HL-60/S4 (cell line): ENCODE measurements around the gene AJAP1.

Experiments
- in situ Hi-C: fragments of 300-500 bp; cut with MboI; formaldehyde crosslinking; loops from 2 replicates; pipeline ENCODE4 v1.14.3; 2022; ENCODE audit warnings: low sequenced_read_pairs

The AJAP1 gene

GRCh38 chr1:4797429-4797828 is 143.0 kb downstream of the AJAP1 start:
- in situ Hi-C loops, result no loop called here

- in situ Hi-C loops, result no loop called here
Measured at GRCh38 chr1:4801192-4801924, 146.9 kb downstream of the AJAP1 start.

GRCh38 chr1:4802024-4802423 is 147.6 kb downstream of the AJAP1 start:
- in situ Hi-C loops, result no loop called here

- in situ Hi-C loops, result no loop called here
Measured at GRCh38 chr1:4803335-4803734, 148.9 kb downstream of the AJAP1 start.

GRCh38 chr1:4805987-4806386 is 151.6 kb downstream of the AJAP1 start:
- in situ Hi-C loops, result no loop called here

GRCh38 chr1:4820543-4820942 is 166.1 kb downstream of the AJAP1 start:
- in situ Hi-C loops, result no loop called here

GRCh38 chr1:4825800-4826450 is 171.5 kb downstream of the AJAP1 start:
- in situ Hi-C loops, result no loop called here

- in situ Hi-C loops, result no loop called here
Measured at GRCh38 chr1:4830707-4831106, 176.3 kb downstream of the AJAP1 start.

- in situ Hi-C loops, result no loop called here
Measured at GRCh38 chr1:4836574-4836973, 182.2 kb downstream of the AJAP1 start.

GRCh38 chr1:4837031-4837600 is 182.7 kb downstream of the AJAP1 start:
- in situ Hi-C loops, result no loop called here

GRCh38 chr1:4837752-4838151 is 183.3 kb downstream of the AJAP1 start:
- in situ Hi-C loops, result no loop called here

GRCh38 chr1:4838231-4838630 is 183.8 kb downstream of the AJAP1 start:
- in situ Hi-C loops, result no loop called here
